ENCODE data around the gene CLMN. TPM values are rescaled to one million over a fixed set of nuclear protein-coding genes. Genes with fewer than 3 reads are reported as not detected.

Gene CLMN
- total RNA-seq, 1 donor from 2014 or later = 1.0 TPM

DNA sequence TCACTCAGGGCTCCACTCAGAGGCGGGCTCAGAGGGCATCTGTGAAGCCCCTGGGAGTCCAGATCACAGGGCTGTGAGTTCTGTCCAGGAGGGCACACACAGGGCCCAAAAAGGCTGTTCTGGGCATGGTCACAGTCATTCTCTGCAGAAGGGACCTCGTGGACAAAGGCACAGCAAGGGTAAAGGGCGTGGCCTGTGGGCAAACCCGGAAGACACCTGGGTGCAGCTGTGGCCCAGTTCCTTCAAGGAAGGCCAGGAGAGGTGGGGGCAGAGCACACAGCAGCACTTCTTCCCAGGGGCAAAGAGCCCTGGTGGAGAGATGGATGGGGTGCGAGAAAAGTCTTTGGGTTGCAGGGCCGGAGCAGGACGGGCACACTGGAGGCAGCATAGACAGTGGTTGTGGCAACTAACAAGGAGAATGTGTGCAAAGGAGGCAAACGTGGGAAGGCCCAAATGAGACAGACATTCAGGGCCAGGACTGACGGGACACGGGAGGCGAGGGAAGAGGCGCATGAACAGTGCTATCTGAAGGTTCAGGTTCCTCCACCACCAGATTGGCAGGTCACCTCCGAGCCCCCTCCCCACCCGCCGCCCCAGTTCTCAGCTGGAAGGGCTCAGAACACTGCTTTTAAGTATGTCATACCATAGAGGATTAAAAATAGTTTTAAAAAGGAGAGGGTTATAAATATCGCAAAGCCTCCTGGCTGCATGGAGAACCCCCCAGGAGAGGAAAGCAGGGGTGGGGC lies 8.9 kb downstream of the CLMN start:
- Mint-ChIP-seq H3K4me1 (peaks cover 8% of the 10 kb centered on the region), H3K27ac (no peak overlapping the region), H3K36me3 (ENCODE audit: low read depth) (no peaks in the 10 kb centered on the region), H3K27me3 (peaks cover under 1% of the 10 kb centered on the region), H3K4me3 (no peak overlapping the region), H3K9me3 (no peaks in the 10 kb centered on the region)
- DNase-seq = no peak
- intact Hi-C loops (cut with micrococcal nuclease) = no loop called here

DNA sequence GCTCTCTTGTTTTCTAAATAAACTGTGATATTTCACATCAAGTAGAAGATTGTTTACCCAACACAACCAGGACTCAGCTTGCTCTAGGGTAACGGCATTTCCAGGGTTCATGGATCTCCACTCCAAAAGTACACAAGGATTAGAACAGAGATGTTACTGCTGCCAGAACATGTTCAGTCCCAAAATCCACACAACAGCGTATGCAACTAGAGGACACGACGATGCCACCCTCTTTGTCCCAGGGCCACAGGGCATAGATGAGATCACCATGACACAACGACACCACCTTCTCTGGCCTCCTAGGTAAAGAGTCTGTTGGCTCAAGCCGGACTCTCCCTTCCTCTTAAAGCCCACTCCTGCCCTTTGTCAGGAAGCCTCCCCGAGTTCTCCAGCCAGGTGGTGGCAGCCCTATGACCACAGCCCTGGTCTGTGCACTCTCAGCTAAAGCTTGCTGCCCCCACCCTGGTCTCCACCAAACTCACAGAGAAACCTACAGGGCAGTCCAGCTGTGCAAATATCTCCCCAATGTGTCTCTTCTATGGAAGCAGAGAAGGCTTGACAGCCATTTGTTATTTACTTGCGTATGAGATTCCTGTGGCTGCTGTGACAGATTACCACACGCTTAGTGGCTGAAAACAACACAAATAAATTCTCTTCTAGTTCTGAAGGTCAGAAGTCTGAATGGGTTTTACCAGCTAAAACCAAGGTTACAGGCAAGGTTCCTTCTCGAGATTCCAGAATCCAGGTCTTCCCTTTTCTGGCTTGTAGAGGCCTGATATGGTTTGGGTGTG lies 10.3 kb downstream of the CLMN start:
- intact Hi-C loops (cut with micrococcal nuclease) = no loop called here

DNA sequence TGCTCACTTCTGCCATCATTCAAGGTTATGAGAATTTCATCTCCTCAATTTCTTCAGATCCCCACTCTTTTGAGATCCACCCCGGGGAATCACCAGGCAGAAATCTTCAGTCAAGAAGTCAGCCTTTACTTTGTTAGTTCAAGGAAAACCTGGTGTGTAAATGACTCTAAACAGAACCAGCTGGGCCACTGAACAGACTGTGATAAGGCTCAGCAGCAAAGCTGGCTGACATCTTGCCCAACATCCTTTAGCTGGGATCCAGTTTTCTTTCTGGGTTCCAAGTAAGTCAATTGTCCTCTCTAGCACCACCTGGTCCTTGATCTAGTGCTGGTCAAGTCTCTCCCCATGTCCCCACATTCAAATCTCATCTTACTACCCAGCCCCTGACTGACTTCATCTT lies 11.6 kb downstream of the CLMN start:
- intact Hi-C loops (cut with micrococcal nuclease) = no loop called here
- no peaks in the 10 kb centered on the region for H3K9me3 Mint-ChIP-seq
- DNase-seq = no peak
- H3K27me3 Mint-ChIP-seq = no peaks in the 10 kb centered on the region
- no peaks in the 10 kb centered on the region for H3K4me1 Mint-ChIP-seq
- no peaks in the 10 kb centered on the region for H3K36me3 Mint-ChIP-seq (ENCODE audit: low read depth)
- H3K27ac Mint-ChIP-seq = no peak overlapping the region
- H3K4me3 Mint-ChIP-seq = no peak overlapping the region

More for the DNA sequence above, 10.3 kb downstream of the CLMN start:
- peaks cover 3% of the 10 kb centered on the region for H3K4me1 Mint-ChIP-seq
- no peak for DNase-seq
- H3K4me3 Mint-ChIP-seq = no peak overlapping the region
- H3K36me3 Mint-ChIP-seq (ENCODE audit: low read depth) = no peaks in the 10 kb centered on the region
- no peaks in the 10 kb centered on the region for H3K27me3 Mint-ChIP-seq
- no peaks in the 10 kb centered on the region for H3K9me3 Mint-ChIP-seq
- no peak overlapping the region for H3K27ac Mint-ChIP-seq

DNA sequence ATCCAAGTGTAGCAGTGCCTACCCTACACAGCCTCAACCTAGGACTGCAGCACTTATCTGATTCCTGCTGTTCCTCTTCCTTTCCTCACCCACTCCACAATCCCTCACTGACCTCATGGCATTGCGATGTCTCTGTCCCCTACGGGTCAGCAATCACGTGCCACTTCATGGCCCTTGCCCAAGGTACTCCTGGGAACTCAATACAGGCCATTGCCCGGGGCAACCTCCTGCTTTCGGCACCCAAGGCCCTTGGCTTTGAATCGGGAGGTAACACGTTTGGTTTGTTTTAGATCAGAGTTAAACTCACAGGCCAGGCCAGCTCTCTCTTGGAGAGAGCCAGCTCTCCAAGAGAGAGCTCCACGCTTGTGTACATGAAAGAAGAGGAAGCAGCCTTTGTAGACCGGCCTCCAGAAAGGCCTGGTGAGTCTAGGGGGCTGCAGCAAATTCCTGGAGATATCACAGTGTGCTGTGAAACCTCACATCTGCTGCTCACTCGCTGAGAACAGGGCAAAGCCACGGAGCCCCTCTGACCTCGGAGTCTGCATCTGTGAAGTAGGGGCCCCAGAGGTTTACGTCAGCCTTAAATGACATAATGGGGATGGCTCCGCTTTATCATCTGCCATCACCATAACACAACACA lies 12.2 kb downstream of the CLMN start:
- no peak overlapping the region for H3K4me3 Mint-ChIP-seq
- H3K27ac Mint-ChIP-seq = no peak overlapping the region
- H3K36me3 Mint-ChIP-seq (ENCODE audit: low read depth) = no peaks in the 10 kb centered on the region
- H3K4me1 Mint-ChIP-seq = no peaks in the 10 kb centered on the region
- intact Hi-C loops (cut with micrococcal nuclease) = no loop called here
- no peak for DNase-seq
- no peaks in the 10 kb centered on the region for H3K9me3 Mint-ChIP-seq
- H3K27me3 Mint-ChIP-seq = no peaks in the 10 kb centered on the region

DNA sequence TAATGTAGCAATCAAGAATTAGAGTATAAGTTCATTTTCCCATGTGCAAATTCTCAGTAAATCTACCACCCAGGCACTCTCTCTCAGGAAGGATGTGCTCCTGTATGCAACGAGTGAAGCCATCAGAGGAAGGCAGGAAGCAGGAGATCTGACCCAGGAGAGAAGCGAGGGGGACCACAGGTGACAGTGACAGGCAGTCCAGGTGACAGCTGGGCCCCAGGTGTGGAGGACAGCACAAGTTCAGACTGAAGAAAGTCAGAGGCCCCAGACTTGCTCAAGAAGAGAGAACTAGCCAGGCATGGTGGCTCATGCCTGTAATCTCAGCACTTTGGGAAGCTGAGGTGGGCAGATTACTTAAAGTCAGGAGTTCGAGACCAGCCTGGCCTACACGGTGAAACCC lies 13.8 kb downstream of the CLMN start:
- Mint-ChIP-seq H3K36me3 (ENCODE audit: low read depth) (no peaks in the 10 kb centered on the region), H3K4me1 (no peaks in the 10 kb centered on the region), H3K27ac (no peak overlapping the region), H3K4me3 (no peak overlapping the region), H3K27me3 (no peaks in the 10 kb centered on the region), H3K9me3 (no peaks in the 10 kb centered on the region)
- intact Hi-C loops (cut with micrococcal nuclease) = no loop called here
- DNase-seq = no peak

DNA sequence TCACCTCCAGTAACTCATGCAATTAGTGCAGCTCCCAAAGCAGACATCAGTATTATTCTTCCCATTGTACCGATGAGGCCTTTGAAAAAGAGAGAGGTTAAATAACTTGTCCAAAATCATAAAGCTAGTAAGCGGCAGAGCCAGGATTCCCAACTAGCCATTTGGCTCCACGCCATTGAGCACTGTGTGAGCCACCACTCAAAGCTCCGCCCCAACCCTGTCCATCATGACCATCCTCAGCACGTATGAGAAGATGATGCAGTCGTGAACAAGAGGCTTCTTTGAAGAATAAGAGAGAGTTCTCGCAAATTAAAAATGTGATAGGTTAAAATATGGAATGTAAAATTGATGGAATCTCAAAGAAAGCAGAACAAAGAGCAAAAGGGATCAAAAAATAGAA lies 14.6 kb downstream of the CLMN start:
- Mint-ChIP-seq H3K36me3 (ENCODE audit: low read depth) (no peaks in the 10 kb centered on the region), H3K27me3 (peaks cover 2% of the 10 kb centered on the region), H3K4me1 (no peaks in the 10 kb centered on the region), H3K9me3 (no peaks in the 10 kb centered on the region), H3K27ac (no peak overlapping the region), H3K4me3 (no peak overlapping the region)
- DNase-seq = no peak
- intact Hi-C loops (cut with micrococcal nuclease) = no loop called here

DNA sequence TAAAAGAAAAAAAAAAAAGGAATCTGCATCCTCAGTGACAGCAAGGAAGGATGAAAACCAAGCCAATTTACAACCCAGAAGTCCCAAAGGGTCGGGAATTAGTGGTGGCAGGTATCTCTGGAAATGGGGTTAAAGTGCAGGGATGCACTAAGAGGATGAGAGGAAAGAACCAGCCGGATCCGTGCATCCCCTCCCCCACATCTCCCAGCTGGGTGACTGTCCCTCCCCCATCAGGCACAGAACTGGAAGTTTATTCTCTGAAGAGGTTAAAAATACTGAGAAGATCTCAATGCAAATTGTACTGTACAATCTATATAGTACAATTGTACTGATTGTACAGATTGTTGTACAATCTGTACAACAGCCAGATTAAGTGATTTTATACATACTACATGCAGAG lies 15.4 kb downstream of the CLMN start:
- Mint-ChIP-seq H3K27ac (no peak overlapping the region), H3K4me1 (no peaks in the 10 kb centered on the region), H3K9me3 (no peaks in the 10 kb centered on the region), H3K36me3 (ENCODE audit: low read depth) (no peaks in the 10 kb centered on the region), H3K4me3 (no peak overlapping the region), H3K27me3 (peaks cover 2% of the 10 kb centered on the region)
- intact Hi-C loops (cut with micrococcal nuclease) = no loop called here
- DNase-seq = no peak

DNA sequence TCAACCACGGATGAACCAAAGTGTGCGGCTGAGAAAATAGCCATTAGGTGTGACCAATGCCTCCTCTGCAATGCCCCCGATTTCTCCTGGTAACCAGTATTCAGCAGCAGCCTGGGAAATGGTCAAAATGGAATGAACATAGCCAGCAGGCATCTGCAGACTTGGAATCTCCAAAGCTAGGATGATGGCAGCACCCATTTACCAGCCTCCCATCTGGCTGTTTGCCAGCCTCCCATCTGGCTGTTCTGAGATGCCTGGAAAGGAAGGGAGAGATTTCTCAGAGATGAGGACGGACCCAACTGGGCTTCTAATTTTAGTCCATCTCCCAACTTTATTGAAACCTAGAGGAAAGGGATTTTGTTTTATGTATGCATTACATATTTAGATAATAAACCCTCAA lies 16.2 kb downstream of the CLMN start:
- Mint-ChIP-seq H3K4me3 (no peak overlapping the region), H3K27ac (no peak overlapping the region), H3K4me1 (no peaks in the 10 kb centered on the region), H3K27me3 (peaks cover 2% of the 10 kb centered on the region), H3K9me3 (no peaks in the 10 kb centered on the region), H3K36me3 (ENCODE audit: low read depth) (no peaks in the 10 kb centered on the region)
- intact Hi-C loops (cut with micrococcal nuclease) = no loop called here
- DNase-seq = no peak

DNA sequence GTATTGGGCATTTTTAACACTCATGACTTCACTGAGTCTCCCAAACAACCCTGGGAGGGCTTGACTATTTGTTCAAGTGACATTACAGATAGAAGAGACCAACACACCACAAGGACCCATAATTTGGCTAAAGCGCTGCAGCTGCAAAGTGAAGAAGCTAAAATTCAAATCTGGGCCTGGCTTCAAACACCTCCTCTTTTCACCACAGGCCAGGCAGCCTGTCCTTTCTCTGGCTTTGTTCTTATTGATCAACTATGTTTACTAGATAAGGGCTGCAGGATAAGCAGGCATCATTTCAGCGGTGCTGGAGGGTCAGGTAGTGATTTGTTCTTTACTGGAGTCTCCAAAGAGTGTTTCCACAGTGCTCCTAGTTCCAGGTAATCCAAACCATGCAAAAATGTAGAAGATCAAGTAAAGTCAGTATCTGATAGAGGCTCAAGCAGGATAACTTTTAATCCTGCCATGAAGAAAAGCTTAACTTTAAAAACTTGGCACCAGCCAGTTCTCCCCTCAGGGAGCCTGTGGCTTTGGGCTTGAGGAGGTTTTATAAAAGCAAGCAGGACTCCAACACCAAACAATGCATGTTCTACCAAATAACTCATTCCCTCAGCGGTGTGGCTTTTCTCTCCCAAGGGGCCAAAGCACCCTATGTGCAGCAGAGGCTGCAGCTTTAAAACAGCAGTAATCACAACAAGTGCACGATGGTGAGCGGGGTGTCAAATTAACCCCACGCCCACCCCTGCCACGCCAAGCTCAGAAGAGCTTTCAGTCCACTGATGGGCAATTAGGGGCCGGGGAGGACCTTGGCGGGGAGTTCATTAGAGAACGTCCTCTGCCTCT lies 16.8 kb downstream of the CLMN start:
- Mint-ChIP-seq H3K27ac (no peak overlapping the region), H3K36me3 (ENCODE audit: low read depth) (no peaks in the 10 kb centered on the region), H3K4me1 (no peaks in the 10 kb centered on the region), H3K27me3 (peaks cover 2% of the 10 kb centered on the region), H3K4me3 (no peak overlapping the region), H3K9me3 (no peaks in the 10 kb centered on the region)
- intact Hi-C loops (cut with micrococcal nuclease) = no loop called here
- DNase-seq = no peak

DNA sequence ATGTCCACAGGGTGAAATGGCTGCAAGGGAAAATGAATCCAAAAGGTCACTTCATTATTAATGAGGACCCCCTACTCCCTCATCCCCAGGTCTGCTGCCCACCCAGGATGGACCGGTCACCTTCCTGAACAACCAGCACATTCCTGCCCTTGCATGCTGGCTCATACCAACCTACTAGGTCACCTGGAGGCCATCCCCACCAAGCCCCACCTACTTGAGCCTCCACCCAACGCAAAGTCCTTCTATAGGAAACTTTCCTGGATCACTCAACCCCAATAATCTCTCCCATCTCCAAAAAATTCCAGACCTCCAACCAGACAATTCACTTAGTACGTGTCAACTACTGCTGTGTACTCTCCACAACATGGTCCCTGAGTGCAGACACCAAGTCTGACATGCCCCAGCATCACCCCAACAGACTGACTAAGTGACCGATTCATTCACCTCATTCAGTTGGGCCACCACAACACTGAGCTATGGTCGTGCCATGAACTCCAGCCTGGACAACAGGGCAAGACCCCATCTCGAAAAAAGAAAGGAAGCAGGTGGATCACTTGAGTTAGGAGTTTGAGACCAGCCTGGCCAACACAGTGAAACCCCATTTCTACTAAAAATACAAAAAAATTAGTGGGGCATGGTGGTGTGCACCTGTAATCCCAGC lies 18.1 kb downstream of the CLMN start:
- intact Hi-C loops (cut with micrococcal nuclease) = no loop called here
- Mint-ChIP-seq H3K9me3 (no peaks in the 10 kb centered on the region), H3K36me3 (ENCODE audit: low read depth) (no peaks in the 10 kb centered on the region), H3K4me3 (no peak overlapping the region), H3K27ac (no peak overlapping the region), H3K4me1 (no peaks in the 10 kb centered on the region), H3K27me3 (peaks cover 2% of the 10 kb centered on the region)
- DNase-seq = no peak

DNA sequence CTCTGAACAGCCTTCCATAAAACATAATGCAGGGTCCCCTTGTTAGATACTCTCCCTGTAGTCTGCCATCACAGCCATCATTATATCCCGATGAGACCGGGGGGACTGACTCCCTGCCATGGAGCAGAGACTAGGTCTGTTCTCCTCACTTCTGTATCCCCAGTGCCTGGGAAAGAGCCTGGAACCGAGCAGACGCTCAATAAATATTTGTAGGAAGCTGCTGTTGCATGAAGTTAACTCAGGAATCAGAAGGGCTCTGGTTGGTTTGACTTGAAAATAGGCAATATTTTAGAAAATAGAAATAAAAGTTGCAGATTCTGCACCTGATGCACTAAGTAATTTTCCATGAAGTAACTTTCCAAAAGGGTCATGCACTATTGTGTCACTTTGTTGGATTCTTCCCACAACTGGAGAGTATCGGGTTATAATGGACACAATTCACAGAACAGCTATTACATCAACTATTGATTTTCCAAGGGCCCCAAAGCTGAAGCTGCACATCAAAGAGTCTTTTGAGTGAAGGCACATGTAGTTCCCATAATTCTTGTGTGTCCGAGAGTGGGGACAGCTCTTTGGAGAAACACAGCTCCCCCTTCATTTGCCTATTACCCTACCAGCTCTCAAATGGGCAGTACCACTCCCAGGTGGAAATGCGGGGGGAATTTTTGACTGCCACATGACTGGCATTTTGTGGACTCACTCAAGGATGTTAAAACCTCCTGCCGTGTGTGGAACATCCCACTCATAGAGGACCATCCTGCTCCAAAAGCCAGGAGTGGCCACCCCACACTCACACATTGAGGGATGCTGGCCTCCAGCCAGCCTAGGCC lies 18.8 kb downstream of the CLMN start:
- H3K27me3 Mint-ChIP-seq = peaks cover 2% of the 10 kb centered on the region
- H3K4me3 Mint-ChIP-seq = no peak overlapping the region
- no peak overlapping the region for H3K27ac Mint-ChIP-seq
- no peaks in the 10 kb centered on the region for H3K36me3 Mint-ChIP-seq (ENCODE audit: low read depth)
- H3K4me1 Mint-ChIP-seq = no peaks in the 10 kb centered on the region
- no peak for DNase-seq
- intact Hi-C loops (cut with micrococcal nuclease) = no loop called here
- no peaks in the 10 kb centered on the region for H3K9me3 Mint-ChIP-seq

DNA sequence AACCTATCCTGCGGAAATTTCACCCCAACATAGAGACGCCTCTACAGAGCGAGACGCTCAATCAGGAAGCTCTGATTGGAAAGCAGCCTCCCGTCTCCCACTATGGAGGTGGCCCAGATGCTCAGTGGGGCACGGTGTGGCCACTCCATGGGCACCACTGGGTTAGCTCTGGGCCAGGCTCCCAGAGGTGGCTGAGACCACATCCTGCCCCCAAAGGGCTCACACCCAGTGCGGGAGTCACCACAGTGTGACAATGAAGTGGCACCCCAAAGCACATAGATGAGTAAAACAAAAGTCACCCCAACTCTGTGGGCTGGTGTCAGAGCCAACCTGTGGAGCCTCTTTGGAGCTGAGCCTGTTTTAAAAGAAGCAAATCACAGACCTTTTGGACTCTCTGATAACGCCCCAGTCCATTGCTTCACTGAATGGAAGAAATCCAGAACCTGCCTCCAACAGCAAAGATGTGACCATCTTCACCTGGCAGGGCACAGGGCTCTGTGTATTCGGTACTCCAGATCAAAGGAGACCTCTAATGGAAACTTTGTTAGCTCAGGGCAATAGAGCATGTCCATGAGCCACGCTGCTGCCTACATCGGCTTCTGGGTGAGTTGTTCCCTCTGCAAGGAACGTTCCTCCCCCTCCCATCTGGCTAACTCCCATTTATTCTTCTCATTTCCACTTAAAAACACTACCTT lies 19.6 kb downstream of the CLMN start:
- no peak overlapping the region for H3K4me3 Mint-ChIP-seq
- H3K27ac Mint-ChIP-seq = no peak overlapping the region
- intact Hi-C loops (cut with micrococcal nuclease) = no loop called here
- no peaks in the 10 kb centered on the region for H3K36me3 Mint-ChIP-seq (ENCODE audit: low read depth)
- H3K4me1 Mint-ChIP-seq = no peaks in the 10 kb centered on the region
- H3K9me3 Mint-ChIP-seq = no peaks in the 10 kb centered on the region
- no peak for DNase-seq
- peaks cover 2% of the 10 kb centered on the region for H3K27me3 Mint-ChIP-seq

All from activated CD4-positive, alpha-beta T cell treated with anti-CD3 and anti-CD28 coated beads, Interleukin-2, amount 10 ng/mL, durations not matched to agents 24 days and 14 days (primary cell).